GM21447 (cell line): ENCODE data around the gene A2ML1.
"Not testable (repeated sequence)": the region's sequence is repeated elsewhere in the genome, so short reads cannot be mapped to it uniquely, and the experiment has no call there.

ENCODE experiments used
- ATAC-seq: cut with Tn5 transposase; IDR thresholded peaks from one replicate; pipeline ENCODE4 v1.9.1; 2021; ENCODE audit not compliant: unreplicated experiment

Gene A2ML1

DNA sequence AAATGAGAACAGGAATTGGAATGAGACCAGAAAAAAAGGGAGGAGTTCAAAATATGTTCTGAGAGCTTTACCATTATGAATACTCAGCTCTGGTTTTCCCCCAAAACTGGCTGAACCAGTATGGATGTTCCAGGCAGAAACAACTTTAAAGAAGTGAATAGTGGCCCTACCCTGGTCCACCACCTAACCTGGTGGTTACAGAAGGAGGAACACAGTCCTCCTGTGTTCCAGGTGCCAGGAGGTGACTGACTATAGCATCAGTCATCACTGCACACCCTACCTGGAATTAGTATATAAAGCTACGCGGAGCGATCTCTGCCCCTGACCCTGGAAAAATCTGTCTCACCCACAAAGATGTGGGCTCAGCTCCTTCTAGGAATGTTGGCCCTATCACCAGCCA lies at the start of gene A2ML1:
TSS of gene A2ML1 (plus strand) at position 324 of the 400 bp plus-strand sequence. CDS start at position 355, 31 bp downstream.
- no peak for ATAC-seq

GRCh38 chr12:8773461-8773860 lies 49.0 kb upstream of the A2ML1 start:
- no peak for ATAC-seq

DNA sequence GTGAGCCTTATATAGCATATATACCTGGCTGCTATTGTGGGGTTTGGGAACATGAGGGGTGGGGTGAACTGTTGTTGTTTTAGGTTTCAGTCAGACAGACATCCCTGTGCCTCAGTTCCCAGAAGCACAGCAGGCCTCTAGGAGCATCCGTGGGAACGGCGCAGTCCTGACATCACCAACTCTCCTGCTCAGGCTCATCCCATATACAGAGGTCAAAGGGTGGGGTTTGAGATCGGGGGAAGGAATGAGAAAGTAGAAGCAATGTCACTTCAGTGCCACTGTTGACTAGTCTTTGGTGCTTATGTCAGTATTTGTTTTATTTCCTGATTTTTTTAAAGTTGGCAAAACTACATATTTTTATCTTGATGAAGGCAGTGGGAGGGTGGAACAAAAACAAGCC lies 43.1 kb upstream of the A2ML1 start:
- ATAC-seq = no peak

DNA sequence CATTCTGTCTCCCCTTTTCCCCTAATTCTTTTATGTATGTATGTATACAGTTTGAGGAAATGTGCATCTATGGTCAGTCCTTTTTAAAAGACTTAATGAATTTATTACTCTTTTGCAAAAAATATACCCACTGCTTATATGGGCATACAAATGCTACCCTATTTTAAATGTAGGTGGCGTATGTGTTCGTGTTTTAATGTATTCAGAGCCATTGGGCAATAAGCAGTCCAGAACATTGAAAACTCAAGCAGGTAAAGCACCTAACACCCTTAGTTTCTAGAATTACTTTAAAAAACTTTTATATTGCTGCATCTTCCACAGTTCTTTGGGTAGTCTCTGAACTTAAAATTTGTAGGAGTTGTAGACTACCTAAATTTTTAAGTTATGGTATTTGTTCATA lies 42.6 kb upstream of the A2ML1 start:
- no peak for ATAC-seq

DNA sequence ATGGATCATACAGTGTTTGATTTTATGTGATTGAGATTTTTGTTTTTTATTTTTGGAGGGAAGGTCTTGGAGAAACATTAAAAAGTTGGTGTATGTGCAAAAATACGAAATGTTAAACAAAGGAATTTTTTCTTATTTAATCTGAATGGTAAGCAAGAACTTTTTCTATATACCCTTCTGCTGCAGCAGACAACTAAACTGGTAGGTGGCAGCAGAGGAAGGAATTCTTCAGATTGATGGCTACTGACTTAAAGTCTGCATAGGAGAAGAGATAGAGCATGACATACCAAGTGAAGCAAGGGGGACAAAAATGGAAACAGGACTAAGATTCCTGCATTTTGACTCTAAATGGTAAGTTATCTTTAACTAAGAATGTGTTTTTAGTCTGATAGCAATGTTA lies 42.0 kb upstream of the A2ML1 start:
- ATAC-seq = no peak

GRCh38 chr12:8781381-8782127 lies 40.9 kb upstream of the A2ML1 start:
- ATAC-seq = no peak

DNA sequence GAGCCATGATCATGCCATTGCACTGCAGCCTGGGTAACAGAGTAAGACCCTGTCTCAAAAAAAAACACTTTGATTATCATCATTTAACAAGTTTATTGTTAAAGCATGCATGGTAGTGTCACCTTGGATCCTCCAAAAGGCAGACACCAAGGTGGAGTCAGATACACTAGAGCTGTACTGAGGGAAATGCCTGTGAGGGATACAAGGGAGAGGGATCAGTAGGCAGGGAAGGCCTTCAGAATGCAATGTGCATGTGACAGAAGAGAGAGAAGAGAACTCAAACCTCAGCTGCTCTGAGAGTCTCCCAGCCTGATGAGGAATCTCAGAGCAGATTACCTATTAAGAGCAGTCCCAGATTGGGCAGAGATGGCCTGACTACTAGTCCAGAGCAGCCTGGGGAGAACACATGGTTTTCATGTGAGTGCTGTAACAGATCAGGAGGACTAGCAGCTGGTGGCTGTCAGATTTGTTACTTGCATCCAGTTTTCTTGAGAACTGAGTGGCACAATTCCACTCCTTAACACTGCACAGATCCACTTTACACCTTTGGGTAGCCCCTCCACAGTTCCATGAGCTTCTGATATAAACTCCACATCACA lies 38.0 kb upstream of the A2ML1 start:
- no peak for ATAC-seq

DNA sequence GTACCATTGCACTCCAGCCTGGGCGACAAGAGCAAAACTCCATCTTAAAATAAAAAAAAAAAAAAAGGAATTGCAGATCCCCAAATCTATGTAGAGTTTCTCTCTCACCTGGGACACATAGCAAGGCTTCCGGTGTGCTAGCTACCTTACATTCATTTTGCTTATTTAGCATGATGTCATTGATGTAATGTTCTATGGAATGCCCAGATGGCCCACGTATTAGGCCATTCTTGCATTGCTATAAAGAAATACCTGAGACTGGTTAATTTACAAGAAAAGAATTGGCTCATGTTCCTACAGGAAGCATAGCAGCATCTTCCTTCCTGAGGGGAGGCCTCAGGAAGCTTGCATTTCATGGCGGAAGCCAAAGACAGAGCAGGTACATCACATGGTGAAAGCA lies 36.9 kb upstream of the A2ML1 start:
- ATAC-seq = no peak

GRCh38 chr12:8787206-8787605 lies 35.2 kb upstream of the A2ML1 start:
- not testable (repeated sequence) for ATAC-seq

DNA sequence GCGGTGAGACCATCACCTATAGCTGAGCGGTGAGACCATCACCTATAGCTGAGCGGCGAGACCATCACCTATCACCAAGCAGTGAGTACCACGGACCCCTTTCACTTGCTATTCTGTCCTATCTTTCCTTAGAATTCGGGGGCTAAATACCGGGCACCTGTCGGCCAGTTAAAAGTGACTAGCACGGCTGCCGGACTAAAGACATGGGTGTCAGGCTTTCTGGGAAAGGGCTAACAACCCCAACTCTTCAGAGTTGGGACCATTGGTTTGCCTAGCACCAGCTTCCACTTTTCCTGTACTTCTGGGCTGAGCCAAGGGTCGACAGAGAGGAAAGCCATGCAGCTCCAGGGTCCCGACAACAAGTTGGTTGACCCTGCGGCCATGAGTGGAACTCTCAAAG lies 33.7 kb upstream of the A2ML1 start:
- ATAC-seq = not testable (repeated sequence)

GRCh38 chr12:8789341-8790013 lies 32.9 kb upstream of the A2ML1 start:
- ATAC-seq = not testable (repeated sequence)

DNA sequence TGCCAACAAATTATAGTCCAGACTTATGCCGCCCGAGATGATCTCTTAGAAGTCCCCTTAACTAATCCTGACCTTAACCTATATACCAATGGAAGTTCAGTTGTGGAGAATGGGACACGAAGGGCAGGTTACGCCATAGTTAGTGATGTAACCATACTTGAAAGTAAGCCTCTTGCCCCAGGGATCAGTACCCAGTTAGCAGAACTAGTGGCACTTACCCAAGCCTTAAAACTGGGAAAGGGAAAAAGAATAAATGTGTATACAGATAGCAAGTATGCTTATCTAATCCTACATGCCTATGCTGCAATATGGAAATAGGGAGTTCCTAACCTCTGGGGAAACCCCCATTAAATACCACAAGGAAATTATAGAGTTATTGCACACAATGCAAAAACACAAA lies 29.2 kb upstream of the A2ML1 start:
- not testable (repeated sequence) for ATAC-seq

GRCh38 chr12:8794611-8795010 lies 27.8 kb upstream of the A2ML1 start:
- not testable (repeated sequence) for ATAC-seq

DNA sequence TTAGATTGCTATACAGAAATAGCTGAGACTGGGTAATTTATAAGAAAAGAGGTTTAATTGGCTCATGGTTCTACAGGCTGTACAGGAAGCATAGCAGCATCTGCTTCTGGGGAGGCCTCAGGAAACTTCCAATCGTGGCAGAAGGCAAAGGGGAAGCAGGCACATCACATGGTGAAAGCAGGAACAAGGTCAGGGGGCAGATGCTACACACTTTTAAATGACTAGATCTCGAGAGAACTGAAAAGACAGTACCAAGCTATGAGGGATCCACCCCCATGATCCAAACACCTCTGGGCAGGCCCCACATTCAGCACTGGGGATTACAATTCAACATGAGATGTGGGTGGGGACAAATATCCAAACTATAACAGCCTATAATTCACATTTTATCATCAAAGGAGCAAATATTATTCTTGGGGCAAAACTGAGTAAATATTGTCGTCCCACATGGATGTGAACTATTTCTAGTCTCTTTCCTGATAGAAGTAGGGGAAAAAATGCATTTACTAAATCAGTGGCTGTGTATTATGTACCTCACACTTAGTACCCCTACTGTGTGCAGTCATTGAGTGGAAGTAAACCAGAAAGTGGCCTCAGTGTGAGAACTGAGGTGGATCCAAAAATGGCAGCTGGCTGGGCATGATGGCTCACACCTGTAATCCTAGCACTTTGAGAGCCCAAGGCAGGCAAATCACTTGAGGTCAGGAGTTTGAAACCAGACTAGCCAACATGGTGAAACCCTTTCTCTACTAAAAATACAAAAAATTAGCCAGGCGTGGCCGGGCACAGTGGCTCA lies 25.4 kb upstream of the A2ML1 start:
- no peak for ATAC-seq

DNA sequence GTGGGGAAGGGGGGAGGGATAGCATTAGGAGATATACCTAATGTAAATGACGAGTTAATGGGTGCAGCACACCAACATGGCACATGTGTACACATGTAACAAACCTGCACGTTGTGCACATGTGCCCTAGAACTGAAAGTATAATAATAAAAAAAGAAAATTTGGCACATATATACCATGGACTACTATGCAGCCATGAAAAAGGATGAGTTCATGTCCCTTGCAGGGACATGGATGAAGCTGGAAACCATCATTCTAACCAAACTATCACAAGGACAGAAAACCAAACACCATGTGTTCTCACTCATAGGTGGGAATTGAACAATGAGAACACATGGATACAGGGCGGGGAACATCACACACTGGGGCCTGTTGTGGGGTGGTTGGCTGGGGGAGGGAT lies 21.2 kb upstream of the A2ML1 start:
- not testable (repeated sequence) for ATAC-seq

DNA sequence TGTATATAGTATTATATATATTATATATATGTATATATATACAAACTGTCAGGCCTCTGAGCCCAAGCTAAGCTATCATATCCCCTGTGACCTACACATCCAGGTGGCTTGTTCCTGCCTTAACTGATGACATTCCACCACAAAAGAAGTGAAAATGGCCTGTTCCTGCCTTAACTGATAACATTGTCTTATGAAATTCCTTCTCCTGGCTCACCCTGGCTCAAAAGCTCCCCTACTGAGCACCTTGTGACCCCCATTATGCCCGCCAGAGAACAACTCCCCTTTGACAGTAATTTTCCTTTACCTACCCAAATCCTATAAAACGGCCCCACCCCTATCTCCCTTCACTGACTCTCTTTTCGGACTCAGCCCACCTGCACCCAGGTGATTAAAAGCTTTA lies 17.6 kb upstream of the A2ML1 start:
- ATAC-seq = not testable (repeated sequence)

GRCh38 chr12:8805487-8805886 lies 16.9 kb upstream of the A2ML1 start:
- ATAC-seq = not testable (repeated sequence)

GRCh38 chr12:8807084-8807483 lies 15.3 kb upstream of the A2ML1 start:
- not testable (repeated sequence) for ATAC-seq

DNA sequence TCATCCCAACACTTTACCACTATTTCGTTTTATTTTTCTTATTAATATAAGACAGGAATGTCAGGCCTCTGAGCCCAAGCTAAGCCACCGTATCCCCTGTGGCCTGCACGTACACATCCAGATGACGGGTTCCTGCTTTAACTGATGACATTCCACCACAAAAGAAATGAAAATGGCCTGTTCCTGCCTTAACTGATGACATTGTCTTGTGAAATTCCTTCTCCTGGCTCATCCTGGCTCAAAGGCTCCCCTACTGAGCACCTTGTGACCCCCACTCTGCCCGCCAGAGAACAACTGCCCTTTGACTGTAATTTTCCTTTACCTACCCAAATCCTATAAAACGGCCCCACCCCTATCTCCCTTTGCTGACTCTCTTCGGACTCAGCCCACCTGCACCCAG lies 12.3 kb upstream of the A2ML1 start:
- ATAC-seq = not testable (repeated sequence)

DNA sequence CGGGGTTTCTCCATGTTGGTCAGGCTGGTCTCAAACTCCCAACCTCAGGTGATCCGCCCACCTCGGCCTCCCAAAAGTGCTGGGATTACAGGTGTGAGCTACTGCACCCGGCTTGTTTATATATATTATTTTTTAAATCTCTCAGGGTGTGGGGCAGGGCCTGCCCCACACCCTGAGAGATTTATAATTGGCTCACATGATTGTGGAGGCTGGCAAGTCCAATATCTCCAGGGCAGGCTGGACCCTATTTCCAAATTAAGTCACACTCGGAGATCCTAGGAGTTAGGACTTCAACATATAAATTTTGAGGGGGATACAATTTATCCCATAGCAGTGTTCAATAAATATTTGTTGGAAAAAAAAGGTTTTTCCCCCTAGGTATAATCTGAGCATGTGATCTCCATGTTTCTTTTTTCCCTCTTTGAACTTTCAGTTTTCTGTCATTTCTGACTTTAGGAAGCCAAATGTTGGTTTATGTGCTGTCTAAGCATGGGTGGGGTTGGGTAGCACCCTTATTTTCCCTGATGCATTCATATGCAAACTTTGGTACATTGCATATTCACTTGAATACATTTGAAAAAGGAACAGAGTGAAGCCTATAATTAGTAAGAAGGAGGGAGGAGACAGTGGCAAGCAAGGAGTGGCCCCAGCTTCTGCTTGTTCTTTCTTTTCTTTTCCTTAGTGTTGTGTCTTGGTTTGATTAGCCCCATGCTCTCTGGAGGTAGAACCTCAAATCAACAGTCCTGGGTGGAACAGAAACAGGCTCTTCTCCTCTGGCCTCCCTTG lies 8.7 kb upstream of the A2ML1 start:
- no peak for ATAC-seq
